ENCODE measurements around the gene NDST1. TPM values are rescaled to one million over a fixed set of nuclear protein-coding genes. Genes with fewer than 3 reads are reported as not detected.

The NDST1 gene
- polyA plus RNA-seq, 3 donors = 19.0 to 45.4 (median 35.5) TPM

DNA sequence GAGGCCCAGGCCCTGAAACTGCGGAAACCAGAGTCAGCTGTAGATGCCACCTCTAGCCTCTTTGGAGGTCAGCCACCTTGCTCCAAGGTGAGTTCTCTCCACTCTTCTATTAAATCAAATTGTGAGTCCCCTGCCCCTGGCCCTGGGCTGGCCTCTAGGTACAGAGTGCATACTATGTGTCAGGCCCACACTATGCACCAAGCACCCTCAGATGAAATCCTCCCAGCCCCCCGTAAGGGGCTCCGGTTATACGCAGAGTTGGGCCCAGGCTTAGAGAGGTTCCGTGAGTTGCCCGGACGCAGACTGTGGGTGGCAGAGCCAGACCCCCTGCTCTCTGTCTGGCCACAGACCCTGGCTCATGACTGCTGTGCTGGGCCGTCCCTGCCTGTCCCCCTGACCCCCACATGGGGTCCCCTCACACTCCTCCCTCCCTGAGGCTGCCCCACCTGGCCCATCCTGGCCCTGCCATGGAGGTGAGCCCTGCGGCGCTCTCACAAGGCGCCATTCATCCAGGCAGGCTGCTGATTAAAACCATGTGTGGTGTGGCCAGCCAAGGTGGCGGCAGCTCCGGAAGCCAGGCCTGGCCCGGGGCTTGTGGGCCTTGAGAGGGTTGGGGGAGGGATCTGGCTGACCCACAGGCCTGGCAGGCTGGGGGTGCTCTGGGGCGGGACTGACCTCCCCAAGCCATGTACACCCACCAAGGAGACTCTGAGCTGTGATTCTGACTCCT, 67.1 kb downstream of the NDST1 start:
- WGBS, 3 donors = 89 to 92% (median 91%) methylated on average over 15 of the region's 15 CpGs
- H3K27ac ChIP-seq (ENCODE audit: low read depth, low read length) = no peak overlapping the region

DNA sequence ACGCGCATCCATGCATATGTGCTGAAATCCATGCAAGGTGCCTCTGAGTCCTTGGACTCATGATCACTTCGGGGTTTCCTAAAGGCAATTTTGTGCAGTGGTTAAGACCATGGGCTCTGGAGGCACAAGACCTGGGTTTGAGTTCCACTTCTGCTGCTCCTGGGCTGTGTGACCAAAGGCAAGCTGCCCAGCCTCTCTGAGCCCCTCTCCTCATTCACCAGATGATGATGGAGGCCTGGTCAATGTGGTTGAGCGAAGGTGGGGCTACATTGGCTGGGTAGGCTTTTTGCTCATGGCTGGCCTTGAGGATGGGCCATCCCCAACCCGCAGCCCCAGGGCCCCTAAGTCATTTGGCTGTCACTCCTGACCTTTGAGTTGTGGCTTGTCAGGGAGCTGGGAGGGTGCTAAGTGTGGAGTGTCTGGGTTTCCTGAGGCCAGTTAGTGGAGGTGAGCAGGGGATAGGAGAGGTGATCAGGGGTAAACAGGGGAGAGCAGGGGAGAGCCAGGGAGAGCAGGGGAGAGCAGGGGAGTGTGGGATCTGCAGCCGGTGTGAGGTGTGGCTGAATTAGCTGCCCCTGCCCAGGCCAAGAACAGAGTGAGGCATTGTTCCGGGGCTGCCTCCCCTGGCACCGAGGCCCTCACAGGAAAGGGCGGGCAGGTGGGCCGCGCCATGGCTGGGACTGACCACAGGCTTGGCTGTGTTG, 68.0 kb downstream of the NDST1 start:
- H3K27ac ChIP-seq (ENCODE audit: low read depth, low read length) = no peak overlapping the region
- 88 to 95% (median 94%) methylated on average over 10 to 11 of the region's 11 CpGs for WGBS, 3 donors

DNA sequence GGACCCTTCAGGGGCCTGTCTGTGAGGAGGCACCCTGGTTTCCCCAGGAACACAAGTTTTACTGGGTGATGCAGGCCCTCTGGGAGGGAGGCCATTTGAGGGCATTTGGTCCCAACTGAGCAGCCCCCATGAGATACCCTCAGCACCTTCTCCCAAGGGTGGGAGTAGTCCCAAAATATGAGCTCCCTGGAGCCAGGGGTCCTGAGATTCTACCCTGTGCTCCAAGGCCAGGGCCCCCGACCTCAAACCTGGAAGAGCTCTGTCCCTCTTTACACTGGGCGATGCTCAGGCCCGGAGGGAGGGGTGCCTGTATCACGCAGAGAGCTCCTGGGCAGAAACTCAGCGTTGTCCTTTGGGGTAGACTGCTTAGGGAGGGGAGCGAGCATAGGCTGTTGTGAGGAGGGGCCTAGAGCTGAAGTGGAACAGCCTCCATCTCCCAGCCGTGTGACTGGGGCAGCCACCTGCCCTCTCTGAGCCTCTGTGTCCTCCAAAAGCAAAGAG, 68.6 kb downstream of the NDST1 start:
- 91 to 97% (median 95%) methylated on average over 7 of the region's 7 CpGs for WGBS, 3 donors

DNA sequence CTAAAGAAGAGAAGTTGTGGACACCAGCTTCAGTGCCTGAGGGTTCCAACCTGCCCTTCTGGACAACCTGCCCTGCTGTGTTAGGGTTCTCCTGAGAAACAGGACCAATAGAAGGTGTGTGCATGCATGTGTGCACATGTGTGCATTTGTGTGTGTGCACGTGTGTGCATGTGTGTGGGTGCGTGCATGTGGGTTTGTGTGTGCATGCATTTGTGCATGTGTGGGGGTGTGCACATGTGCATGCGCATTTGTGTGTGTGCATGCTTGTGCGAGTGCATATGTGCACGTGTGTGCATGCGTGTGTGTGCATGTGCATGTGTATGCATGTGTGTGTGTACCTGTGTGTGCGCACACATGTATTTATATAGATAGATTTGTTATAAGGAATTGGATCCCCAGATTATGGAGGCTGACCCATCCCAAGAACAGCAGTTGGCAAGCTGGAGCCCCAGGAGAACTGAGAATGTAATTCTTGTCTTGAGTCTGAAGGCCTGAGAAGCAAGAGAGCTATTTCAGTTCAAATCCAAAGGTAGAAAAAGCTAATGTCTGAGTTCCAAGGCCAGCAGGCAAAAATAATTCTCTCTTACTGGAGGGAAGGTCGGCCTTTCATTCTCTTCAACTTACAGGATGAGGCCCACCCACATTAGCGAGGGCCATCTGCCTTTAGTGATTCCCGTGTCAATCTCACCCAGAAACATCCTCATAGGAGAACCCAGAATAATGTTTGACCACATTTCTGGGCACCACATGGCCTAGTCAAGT, 69.6 kb downstream of the NDST1 start:
- no peak overlapping the region for H3K27ac ChIP-seq (ENCODE audit: low read depth, low read length)
- WGBS, 3 donors = 90 to 94% (median 91%) methylated on average over 10 of the region's 10 CpGs

More for the DNA sequence above, 68.6 kb downstream of the NDST1 start:
- H3K27ac ChIP-seq (ENCODE audit: low read depth, low read length) = no peak overlapping the region

DNA sequence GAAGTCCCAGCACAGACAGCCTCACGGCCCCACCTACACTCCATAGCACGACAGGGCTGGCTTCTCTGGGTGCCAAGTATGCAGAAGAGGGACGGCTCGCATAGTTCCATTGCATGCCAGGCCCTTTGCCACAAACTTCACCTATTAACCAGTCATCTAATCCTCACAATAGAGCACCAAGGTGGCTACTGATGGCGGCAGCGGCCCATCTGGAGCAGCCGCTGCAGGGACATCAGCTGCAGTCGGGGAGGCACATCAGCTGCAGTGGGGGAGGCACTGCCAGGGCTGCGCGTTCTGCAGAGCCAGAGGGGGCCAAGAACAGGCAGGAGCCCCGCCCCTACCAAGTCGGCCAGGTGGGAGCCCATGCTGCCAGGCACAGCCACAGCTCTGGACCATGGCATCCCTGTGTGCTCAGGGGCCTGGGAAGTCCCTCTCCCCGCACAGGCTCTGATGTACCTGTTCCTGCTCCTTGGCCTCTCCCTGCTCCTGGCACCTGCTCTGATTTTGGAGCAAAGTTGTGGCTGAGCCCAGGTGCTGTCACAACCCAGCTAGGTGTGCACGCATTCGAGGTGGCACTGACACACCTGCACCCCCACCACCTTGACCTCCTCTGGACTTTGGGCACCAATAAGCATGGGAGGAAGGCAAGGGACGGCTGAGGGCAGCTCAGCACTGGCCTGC, 71.0 kb downstream of the NDST1 start:
- no peak overlapping the region for H3K27ac ChIP-seq (ENCODE audit: low read depth, low read length)
- WGBS, 3 donors = 83 to 90% (median 85%) methylated on average over 16 of the region's 16 CpGs

DNA sequence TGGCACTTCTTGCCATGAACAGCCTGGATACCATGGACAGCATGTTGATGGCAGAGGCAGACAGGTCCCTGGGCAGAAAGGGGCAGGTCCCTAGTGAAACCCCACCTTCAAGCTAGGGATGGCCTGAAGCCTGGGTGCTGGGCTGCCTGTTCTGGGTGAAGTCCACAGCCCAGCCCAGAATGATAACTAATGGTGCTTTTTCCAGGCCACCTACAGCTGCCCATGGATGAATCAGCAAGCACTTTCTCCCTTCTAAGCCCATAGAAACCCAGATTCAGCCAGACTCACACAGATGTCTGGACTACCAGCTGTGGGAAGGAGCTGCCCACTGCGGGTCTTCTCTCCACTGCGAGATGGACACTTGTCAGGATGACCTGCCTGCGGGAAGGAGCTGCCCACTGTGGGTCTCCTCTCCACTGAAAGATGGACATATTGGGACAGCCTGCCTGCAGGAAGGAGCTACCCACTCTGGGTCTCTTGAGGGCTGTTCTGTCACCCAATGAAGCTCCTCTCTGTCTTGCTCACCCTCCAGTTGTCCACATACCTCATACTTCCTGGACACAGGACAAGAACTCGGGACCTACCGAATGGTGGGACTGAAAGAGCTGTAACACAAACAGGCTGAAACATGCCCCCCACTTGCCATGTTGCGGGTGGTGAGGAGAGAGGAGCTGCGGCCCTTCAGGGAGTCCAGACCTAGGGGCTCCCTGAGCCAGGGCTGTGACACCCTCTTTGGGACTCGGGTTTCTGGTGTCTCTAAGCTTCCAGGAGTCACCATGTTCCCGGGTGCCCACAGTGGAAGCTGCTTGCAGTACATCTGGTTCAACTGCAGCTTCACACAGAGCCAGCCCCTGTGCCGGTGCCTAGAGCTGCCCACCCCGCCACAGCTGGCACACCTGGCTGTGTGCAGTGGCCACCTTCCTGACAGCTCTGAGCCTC, 71.8 kb downstream of the NDST1 start:
- H3K27ac ChIP-seq (ENCODE audit: low read depth, low read length) = no peak overlapping the region
- WGBS, 3 donors = 94 to 97% (median 95%) methylated on average over 11 of the region's 11 CpGs

DNA sequence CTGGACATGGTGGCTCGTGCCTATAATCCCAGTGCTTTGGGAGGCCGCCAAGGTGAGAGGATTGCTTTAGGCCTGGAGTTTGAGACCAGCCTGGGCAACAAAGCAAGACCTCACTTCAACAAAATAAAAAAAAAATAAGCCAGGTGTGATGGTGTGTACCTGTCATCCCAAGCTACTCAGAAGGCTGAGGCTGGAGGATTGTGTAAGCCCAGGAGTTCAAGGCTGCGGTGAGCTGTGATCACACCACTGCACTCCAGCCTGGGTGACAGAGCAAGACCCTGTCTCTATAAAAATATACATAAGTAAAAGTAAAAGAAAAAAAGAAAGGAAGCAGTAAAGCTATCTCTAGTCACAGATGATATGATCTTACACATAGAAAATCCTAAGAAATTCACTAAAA, 73.0 kb downstream of the NDST1 start:
- 88 to 98% (median 88%) methylated on average over 3 of the region's 3 CpGs for WGBS, 3 donors
- H3K27ac ChIP-seq (ENCODE audit: low read depth, low read length) = no peak overlapping the region

DNA sequence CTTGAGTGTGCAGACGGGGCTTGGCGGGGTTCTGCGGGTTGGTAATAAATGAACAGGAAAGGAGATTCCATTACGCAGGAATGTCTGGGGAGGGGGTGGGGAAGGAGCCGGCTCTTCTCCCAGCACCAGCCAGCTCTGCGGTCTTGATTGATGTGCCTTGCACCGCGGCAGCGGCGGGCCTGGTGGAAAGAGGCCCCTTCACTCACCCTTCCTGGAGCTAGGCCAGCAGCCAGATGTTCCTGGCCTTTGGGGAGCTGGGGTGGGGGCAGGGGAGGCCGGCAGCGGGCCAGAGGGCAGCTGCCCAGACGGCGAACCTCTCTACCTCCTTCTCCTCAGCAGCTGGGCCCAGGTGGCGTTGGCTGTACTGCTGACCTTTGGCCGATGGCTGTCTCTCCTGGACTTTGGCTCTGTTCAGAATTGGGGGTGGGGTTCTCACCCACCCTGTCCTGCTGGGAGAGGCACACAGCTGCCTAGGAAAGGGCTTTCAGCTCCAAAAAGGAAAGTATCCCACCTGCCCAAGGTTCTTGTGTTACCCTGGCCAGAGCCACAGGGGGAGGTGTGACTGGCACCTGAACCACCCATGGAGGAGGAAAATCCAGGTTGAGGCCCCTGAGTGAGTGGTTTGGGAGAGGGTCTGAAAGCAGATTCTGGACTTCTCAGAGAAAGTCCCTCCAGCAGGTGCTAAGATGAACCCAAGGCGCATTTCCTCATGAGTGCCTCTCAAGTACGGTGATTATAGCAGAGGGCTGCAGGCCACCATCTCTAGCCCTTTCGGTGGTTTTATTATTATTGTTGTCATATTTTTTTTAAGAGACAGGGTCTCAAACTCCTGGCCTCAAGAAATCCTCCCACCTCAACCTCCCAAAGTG, 74.5 kb downstream of the NDST1 start:
- no peak overlapping the region for H3K27ac ChIP-seq (ENCODE audit: low read depth, low read length)
- WGBS, 3 donors = 19 to 30% (median 28%) methylated on average over 16 to 19 of the region's 19 CpGs

DNA sequence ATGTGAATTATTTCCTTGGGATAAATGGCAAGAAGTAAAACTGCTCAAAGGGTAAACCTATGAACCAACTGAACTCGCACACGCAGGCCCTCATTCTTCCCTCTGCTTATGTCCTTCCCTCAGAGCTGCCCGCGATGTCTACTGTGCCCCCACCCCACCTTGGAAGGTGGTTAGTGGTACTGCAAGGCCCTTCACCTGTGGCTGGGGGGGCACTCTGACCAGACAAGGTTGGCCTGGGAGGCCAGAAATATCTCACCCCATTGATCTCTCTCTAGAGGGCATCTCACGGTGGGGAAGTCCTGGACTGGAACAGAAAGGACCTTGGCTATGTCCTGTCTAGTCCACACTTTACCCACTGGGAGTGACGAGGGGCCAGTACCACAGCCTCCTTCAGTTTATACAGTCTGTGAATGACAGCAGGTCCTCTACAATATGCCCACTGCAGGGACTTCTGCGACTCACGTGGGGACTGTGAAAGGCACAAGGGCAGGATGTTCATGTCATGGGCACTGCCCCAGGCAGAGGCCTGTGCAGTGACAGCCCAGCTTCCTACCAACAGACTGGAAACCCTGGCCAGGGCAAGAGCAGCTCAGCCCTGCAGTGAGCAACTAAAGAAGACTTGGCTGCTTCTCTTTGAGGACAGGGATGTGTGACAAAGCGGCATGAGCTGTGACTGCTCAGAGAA, 75.8 kb downstream of the NDST1 start:
- H3K27ac ChIP-seq (ENCODE audit: low read depth, low read length) = no peak overlapping the region
- 78 to 92% (median 84%) methylated on average over 9 of the region's 9 CpGs for WGBS, 3 donors

DNA sequence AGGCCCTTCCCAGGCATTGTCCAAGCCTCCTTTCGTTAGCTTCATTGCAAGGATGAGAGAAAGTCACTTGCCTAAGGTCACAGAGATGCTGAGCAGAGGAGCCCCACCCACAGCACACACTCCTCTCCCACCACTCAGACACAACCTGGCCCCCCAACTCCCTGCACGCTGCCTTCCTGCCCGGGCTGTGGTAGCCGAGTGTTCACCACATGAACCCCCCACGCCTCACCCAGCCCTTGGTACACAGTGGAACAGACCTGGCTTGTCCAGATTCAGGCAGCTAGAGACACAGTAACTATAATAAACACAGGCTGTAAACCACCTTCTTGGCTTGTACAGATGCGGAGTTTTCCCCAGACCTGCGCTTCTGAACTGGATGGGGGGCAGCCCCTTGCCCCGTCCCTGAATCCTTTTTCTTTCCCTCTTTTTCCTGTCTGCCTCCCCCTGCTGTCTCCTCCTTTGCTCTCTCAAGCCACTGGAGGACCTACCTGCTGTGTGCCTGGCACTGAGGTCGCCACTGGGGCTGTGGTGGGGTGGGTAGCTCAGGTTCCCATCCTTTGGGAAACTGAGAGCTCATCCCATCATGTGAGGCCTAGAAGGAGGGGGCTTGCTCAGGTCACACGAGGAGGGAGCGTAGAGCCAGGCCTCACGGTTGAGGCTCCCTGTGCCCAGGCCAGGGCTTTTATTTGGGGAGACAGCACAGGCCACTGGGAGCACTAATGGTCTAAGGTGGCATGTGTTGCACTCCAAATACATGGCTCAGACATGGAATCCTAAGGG, 76.8 kb downstream of the NDST1 start:
- 86 to 97% (median 92%) methylated on average over 12 of the region's 12 CpGs for WGBS, 3 donors
- H3K27ac ChIP-seq (ENCODE audit: low read depth, low read length) = no peak overlapping the region

DNA sequence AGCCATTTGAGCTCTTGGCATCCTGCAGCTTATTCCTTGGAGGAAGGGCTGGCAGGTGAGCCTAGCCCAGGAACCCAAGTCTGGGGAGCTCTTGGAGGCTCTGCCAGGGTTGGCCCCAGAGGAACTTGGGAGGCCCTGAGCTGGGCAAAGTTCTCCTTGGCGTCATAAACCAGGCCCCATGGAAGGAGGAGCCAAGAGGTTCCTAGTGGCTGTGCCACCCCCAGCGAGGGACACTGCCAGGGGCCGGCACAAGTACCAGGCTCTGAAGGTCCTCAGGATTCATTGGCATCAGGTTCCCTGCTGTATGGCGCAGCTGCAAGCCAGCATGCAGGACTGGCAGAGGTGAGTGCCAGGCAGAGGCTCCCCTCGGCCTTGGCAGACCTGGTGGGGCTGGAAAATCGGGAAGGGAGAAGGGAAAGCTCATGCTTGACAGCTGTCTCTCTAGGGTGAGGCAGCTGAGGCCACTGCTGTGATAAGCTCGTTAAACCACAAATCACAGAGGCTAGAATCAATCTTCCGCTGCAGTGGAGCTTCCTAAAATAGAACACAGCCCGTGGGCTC, 77.9 kb downstream of the NDST1 start:
- no peak overlapping the region for H3K27ac ChIP-seq (ENCODE audit: low read depth, low read length)
- 49 to 74% (median 73%) methylated on average over 9 of the region's 9 CpGs for WGBS, 3 donors

DNA sequence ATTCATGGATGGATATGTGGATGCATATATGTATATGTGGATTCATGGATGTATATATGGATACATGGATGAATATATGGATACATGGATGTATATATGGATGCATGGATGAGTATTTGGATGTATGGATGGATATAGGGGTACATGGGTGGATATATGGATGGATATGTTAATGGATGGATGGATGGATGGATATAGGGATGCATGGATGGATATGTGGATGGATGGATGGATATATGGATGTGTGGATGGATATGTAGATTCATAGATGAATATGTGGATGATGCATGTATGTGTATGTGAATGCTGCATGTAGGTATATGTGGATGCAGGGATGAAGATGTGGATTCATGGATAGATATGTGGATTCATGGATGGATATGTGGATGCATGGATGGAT, 79.1 kb downstream of the NDST1 start:
- H3K27ac ChIP-seq (ENCODE audit: low read depth, low read length) = no peak overlapping the region

DNA sequence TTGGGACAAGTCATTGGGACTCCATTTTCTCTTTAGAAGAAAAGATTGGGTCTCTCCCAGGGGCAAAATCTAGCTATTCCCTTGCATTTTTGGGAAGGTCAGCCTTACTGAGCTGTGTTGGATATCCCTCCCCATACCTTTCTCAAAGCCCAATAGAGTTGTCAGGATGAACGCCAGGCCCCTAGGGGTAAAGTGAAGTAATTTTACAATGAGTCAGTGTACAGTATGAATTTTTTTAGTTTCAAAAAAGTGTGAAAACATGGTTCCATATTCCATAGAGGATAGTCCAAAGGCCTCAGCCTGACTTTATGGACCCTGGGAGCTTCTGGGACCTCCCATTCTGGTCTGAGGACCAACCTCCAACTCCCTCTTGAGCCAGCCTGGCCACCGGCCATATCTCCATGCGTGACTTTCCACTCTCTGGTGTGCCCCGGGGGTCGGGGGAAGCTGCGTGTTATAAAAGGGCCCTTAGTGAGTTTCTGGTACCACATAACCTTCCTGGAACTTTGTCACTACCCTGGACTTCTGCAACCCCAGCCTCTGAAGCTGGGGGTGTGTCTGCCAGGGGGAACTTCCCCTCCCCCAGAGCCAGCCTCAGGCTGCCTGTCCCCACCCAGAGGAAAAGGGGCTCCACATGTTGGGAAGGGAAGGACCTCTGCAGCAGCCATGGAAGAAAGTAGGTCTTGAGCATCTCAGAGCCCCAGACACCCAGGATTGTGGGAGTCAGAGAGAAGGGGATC, 80.1 kb downstream of the NDST1 start:
- WGBS, 3 donors = 39 to 65% (median 59%) methylated on average over 6 of the region's 6 CpGs
- no peak overlapping the region for H3K27ac ChIP-seq (ENCODE audit: low read depth, low read length)

DNA sequence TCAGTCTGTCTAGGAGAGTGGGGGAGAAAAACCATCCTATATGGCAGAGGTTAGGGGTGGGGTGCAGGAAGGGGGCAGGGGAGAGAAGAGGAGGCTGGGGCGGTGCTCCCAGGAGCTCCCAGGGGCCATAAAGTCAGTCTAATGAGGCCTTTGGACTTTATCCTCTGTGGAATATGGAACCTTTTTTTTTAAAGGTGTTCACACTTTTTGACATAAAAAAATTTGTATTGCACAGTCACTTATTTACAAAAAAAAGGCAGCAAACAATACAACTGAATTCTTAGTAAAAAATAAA, 80.6 kb downstream of the NDST1 start:
- WGBS, 3 donors = 90 to 94% (median 94%) methylated on average over 1 of the region's 1 CpG
- H3K27ac ChIP-seq (ENCODE audit: low read depth, low read length) = no peak overlapping the region

All from adipose tissue (tissue), 3 donors.